ENCODE results near the gene KLK12. TPM values are rescaled to one million over a fixed set of nuclear protein-coding genes. Genes with fewer than 3 reads are reported as not detected.

Gene KLK12
- total and polyA plus RNA-seq, 9 of the 15 experiments (the other 6 are each of a cell fraction or from before 2014, with no cell fraction given) = not detected

DNA sequence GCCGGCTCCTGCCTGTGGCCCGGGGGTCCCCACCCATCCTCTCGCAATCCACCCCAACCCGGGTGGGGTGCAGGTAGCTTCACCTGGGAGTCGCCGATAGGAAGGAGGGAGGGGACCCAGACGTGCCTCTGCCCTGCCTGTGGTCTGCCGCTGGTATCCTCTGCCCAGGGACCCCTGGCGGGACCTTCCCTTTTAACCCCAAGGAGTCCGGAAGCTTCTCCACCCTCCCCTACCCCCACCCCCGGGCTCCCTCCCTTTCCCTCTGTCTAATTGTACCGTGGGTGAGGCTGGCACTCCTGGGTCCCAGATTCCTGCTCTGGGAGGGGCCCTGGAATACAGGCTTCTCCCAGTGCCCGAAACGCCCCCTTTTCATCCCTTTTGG lies 15.3 kb downstream of the KLK12 start, which contains the start of gene KLK10:
KLK10 (minus strand) TSS at position 166 of the 382 bp plus-strand sequence. CDS start 579 bp downstream, outside the sequence.
- Histone ChIP-seq H3K36me3 (ENCODE audit: control insufficient read depth, insufficient read depth, low read length) (no peaks in the 10 kb centered on the region), H3K4me1 (replicated peaks in 1 of 2; ENCODE audit: control insufficient read depth in 2 of 2, insufficient read depth in 2 of 2, low read length in 2 of 2) (peaks cover 4 to 28% of the 10 kb centered on the region in 2 experiments), H3K27ac (ENCODE audit: extremely low read depth, low read depth, low read length) (no peak within 1 kb of the TSS), H3K9me3 (replicated peaks; ENCODE audit: control insufficient read depth, insufficient read depth, low read depth, low read length) (no peaks in the 10 kb centered on the region), H2AFZ (ENCODE audit: low read depth, low read length) (no peak within 1 kb of the TSS), H3K9ac (ENCODE audit: insufficient read depth in 1 of 2, low read depth in 2 of 2, low read length in 2 of 2) (no peak within 1 kb of the TSS; a peak in 1 of 4 replicates), H3K4me3 (no peak within 1 kb of the TSS), H4K20me1 (replicated peaks; ENCODE audit: control insufficient read depth, insufficient read depth, low read length) (0 out of 2 replicates have a peak, but pooled peaks cover 8% of the 10 kb centered on the region), H3K79me2 (ENCODE audit: control insufficient read depth, insufficient read depth, low read length) (no peaks in the 10 kb centered on the region), H3K27me3 (ENCODE audit: control insufficient read depth in 2 of 2, insufficient read depth in 2 of 2, low read length in 2 of 2) (peaks cover 13 to 44% of the 10 kb centered on the region in 2 experiments), H3K9me1 (ENCODE audit: control insufficient read depth, insufficient read depth, low read length) (no peaks in the 10 kb centered on the region), H3K4me2 (ENCODE audit: insufficient read depth, low read length) (peak within 1 kb of the TSS; percentile 7; the same call in 1 of the 2 replicates)
- FAIRE-seq (no peak), ATAC-seq (no peak), DNase-seq (ENCODE audit: extremely low read depth in 1 of 4, low spot score in 3 of 4) (no peak)
- in situ Hi-C loops (cut with MboI) (no loop called here), intact Hi-C loops (cut with micrococcal nuclease) (no loop called here)
- ChIA-PET POLR2A (no interaction called here), CTCF (ENCODE audit: low intra/inter-chr PET ratio) (interaction anchor here (4.4 kb wide), 1 partner anchor 76 kb away, joined by 35 read pairs; no protein-coding TSS in a partner anchor)
- TF ChIP-seq ZBTB7A (IDR thresholded peaks at IDR 0.05; ENCODE audit: borderline replicate concordance, control insufficient read depth, low read depth, low read length) (0 out of 2 replicates have a peak, but pooled peaks have one; percentile 0), TAL1 (IDR thresholded peaks at IDR 0.05) (no peak), KAT7 (CRISPR knock-in tag; IDR thresholded peaks at IDR 0.05; ENCODE audit: borderline replicate concordance) (no peak)
- BruUV-seq (replicated peaks) = no TSS peak
- WGBS (ENCODE audit: insufficient coverage, low coverage, missing lambda C conversion rate) = 17% methylated on average over 4 of the region's 14 CpGs

DNA sequence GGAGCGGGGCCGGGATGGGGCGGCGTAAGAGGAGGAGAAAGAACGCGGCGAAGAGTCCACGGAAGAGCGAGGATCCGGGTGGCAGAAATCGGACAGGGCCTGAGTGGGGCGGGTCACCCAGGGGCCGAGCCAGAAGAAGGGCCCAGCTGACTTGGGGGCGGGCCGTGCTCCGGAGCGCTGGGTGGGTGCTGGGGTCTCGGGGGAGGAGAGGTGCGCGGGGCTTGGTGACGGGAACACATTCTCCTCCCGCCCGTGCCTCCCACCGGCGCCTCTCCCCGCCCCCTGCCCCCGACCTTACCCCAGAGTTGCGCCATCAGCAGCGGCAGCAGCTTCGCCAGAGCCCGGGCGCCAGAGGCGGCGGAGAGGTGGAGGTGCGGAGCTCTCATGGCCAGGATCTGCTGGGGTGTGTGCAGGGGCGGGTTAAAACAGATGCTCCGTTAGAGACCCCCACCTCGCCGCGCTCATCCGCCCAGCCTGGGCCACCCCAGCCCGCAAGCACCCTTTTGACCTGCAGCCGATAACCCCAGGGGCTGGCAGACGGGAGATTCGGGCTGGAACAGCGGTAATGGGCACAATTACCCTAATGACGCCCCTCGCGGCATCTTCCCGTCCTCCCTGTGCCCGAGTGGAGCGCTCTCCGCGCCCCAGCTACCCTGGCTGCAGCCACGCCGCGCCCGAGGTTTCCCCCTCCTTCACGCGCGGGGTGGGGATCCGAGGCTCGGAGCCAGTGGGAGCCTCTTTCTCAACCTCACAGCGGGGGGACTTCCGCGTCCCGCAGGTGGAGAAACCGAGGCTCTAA lies 15.9 kb downstream of the KLK12 start:
- peaks cover 4 to 28% of the 10 kb centered on the region in 2 experiments for H3K4me1 ChIP-seq (replicated peaks in 1 of 2; ENCODE audit: control insufficient read depth in 2 of 2, insufficient read depth in 2 of 2, low read length in 2 of 2)
- no peak overlapping the region for H3K27ac ChIP-seq (ENCODE audit: extremely low read depth, low read depth, low read length)
- BruUV-seq (replicated peaks) = no TSS peak
- ATAC-seq (no peak), DNase-seq (ENCODE audit: extremely low read depth in 1 of 4, low spot score in 3 of 4) (peak in 1 of 4 experiments; percentile 29), FAIRE-seq (no peak)
- H3K4me2 ChIP-seq (ENCODE audit: insufficient read depth, low read length) = no peak overlapping the region
- no peaks in the 10 kb centered on the region for H3K36me3 ChIP-seq (ENCODE audit: control insufficient read depth, insufficient read depth, low read length)
- intact Hi-C loops (cut with micrococcal nuclease) (no loop called here), in situ Hi-C loops (cut with MboI) (no loop called here)
- H3K9me3 ChIP-seq (replicated peaks; ENCODE audit: control insufficient read depth, insufficient read depth, low read depth, low read length) = no peaks in the 10 kb centered on the region
- no peaks in the 10 kb centered on the region for H3K9me1 ChIP-seq (ENCODE audit: control insufficient read depth, insufficient read depth, low read length)
- H3K9ac ChIP-seq (ENCODE audit: insufficient read depth in 1 of 2, low read depth in 2 of 2, low read length in 2 of 2) = no peak overlapping the region
- 12% methylated on average over 43 of the region's 68 CpGs for WGBS (ENCODE audit: insufficient coverage, low coverage, missing lambda C conversion rate)
- ChIA-PET POLR2A (no interaction called here), CTCF (ENCODE audit: low intra/inter-chr PET ratio) (interaction anchor here (0.7 to 4.4 kb wide), 2 partner anchors 77 to 124 kb away, joined by 4 to 35 read pairs; no protein-coding TSS in a partner anchor)
- H3K79me2 ChIP-seq (ENCODE audit: control insufficient read depth, insufficient read depth, low read length) = no peaks in the 10 kb centered on the region
- H3K27me3 ChIP-seq (ENCODE audit: control insufficient read depth in 2 of 2, insufficient read depth in 2 of 2, low read length in 2 of 2) = peaks cover 13 to 44% of the 10 kb centered on the region in 2 experiments
- H3K4me3 ChIP-seq = no peak overlapping the region
- H2AFZ ChIP-seq (ENCODE audit: low read depth, low read length) = no peak overlapping the region
- TF ChIP-seq CEBPB (tag; IDR thresholded peaks at IDR 0.05) (peak; percentile 17; the same call in 1 of the 2 replicates), RBBP5 (IDR thresholded peaks at IDR 0.05; ENCODE audit: borderline replicate concordance, insufficient read depth, low read length, poor library complexity, severe bottlenecking) (peak; percentile 9), TSC22D4 (tag; IDR thresholded peaks at IDR 0.05) (no peak), ZBTB7A (IDR thresholded peaks at IDR 0.05; ENCODE audit: borderline replicate concordance, control insufficient read depth, low read depth, low read length) (peak; percentile 11; the same call in 1 of the 2 replicates)
- 0 out of 2 replicates have a peak, but pooled peaks cover 10% of the 10 kb centered on the region for H4K20me1 ChIP-seq (replicated peaks; ENCODE audit: control insufficient read depth, insufficient read depth, low read length)

Measured in K562 (cell line).